Spleen (tissue), 13 donors: ENCODE results near the gene RBMS3. TPM values are rescaled to one million over a fixed set of nuclear protein-coding genes. Genes with fewer than 3 reads are reported as not detected.
A peak's percentile ranks its signal among the peaks of the same experiment; 100 is the strongest.
"Not testable (repeated sequence)": the region's sequence is repeated elsewhere in the genome, so short reads cannot be mapped to it uniquely, and the experiment has no call there.

Experiments used
- DNase-seq: peaks from one replicate; pipeline ENCODE4 v3.0.0-alpha.2; 2020
- H3K27ac ChIP-seq, 8 donors: fragments of 200-600 bp; sonication (generic) in 7 of 8; 1 replicate in 4 of 8; 2 replicates in 4 of 8; pipeline versions ENCODE4 v1.5.0 to v1.8.0; 2016 to 2021; ENCODE audit warnings: inconsistent platforms in 4 of 8, mild to moderate bottlenecking in 4 of 8, moderate library complexity in 1 of 8
- H3K27me3 ChIP-seq, 7 donors: fragments of 200-600 bp; sonication (generic) in 6 of 7; replicated peaks in 1 of 7; 1 replicate in 4 of 7; 2 replicates in 3 of 7; pipeline versions ENCODE4 v1.5.0 to v1.8.0; 2016 to 2021; ENCODE audit warnings: inconsistent platforms in 3 of 7, mild to moderate bottlenecking in 1 of 7
- H3K36me3 ChIP-seq, 6 donors: fragments of 200-600 bp; sonication (generic) in 5 of 6; 1 replicate in 4 of 6; 2 replicates in 2 of 6; pipeline versions ENCODE4 v1.5.0 to v1.8.0; 2016 to 2021; ENCODE audit warnings: inconsistent platforms in 2 of 6
- H3K4me1 ChIP-seq, 6 donors: fragments of 200-600 bp; sonication (generic) in 5 of 6; 1 replicate in 3 of 6; 2 replicates in 3 of 6; pipeline versions ENCODE4 v1.5.0 to v1.8.0; 2016 to 2021; ENCODE audit warnings: inconsistent platforms in 3 of 6
- H3K4me3 ChIP-seq, 8 donors: fragments of 200-600 bp; sonication (generic) in 7 of 8; 1 replicate in 4 of 8; 2 replicates in 4 of 8; pipeline versions ENCODE4 v1.5.0 to v1.8.0; 2016 to 2021; ENCODE audit warnings: inconsistent platforms in 4 of 8, mild to moderate bottlenecking in 4 of 8, moderate library complexity in 2 of 8
- H3K9me3 ChIP-seq, 8 donors: fragments of 200-600 bp; sonication (generic) in 7 of 8; 1 replicate in 4 of 8; 2 replicates in 4 of 8; pipeline versions ENCODE4 v1.5.0 to v1.8.0; 2016 to 2021; ENCODE audit warnings: inconsistent platforms in 4 of 8
- POLR2A ChIP-seq, 3 donors: fragments of 450-650 bp; IDR thresholded peaks; one replicate each; pipeline ENCODE4 v1.5.1; 2017; ENCODE audit warnings: antibody characterized with exemption in 3 of 3, mild to moderate bottlenecking in 1 of 3
- POLR2AphosphoS5 ChIP-seq, 3 donors: sonication (generic); formaldehyde crosslinking; IDR thresholded peaks; one replicate each; pipeline ENCODE4 v1.5.1; 2017; ENCODE audit warnings: antibody characterized with exemption in 3 of 3
- WGBS, 5 donors: extraction: QIAGEN DNeasy Blood & Tissue Kit in 3 of 5; methylation state at CpG; one replicate each; pipeline versions ENCODE4 v1.1.5 to v1.1.7; 2013 to 2018; 5-methylcytosine and 5-hydroxymethylcytosine counted together
- intact Hi-C: fragments of 100-400 bp; cut with DNase I; formaldehyde crosslinking; loops from one replicate; pipeline ENCODE4 v1.15.0; 2023; ENCODE audit warnings: low total_unique reads
- long read RNA-seq, 2 donors: transcript quantifications; one replicate each; lab custom pipeline, GENCODE V29; 2026
- polyA plus RNA-seq, 3 donors: library from polyadenylated mRNA; stranded (reverse); fragments of 200-250 nt; gene quantifications; one replicate each; pipeline ENCODE4 v1.2.1, GENCODE V29; 2013
- total RNA-seq, 7 donors: library from RNA; depleted of rRNA in 3 of 7; stranded (reverse); fragments of >200 nt in 3 of 7; fragmentation: NEBNext Ultra II Directional in 4 of 7; extraction: Animal tissue kit (Norgen Biotek cat#: 25700) in 4 of 7; gene quantifications; one replicate each; pipeline versions ENCODE4 v1.1.0 to v1.2.1, GENCODE V29; 2016 to 2021
- TF ChIP-seq, protein P1 (sequence below), 11 experiments: fragments of 200-600 bp in 7 of 11; fragments of 450-650 bp in 4 of 11; sonication (generic) in 4 of 11; IDR thresholded peaks in 8 of 11; conservative IDR thresholded peaks in 3 of 11; 1 replicate in 7 of 11; 2 replicates in 4 of 11; pipeline versions ENCODE4 v1.4.0 to v1.8.0; 2016 to 2021; ENCODE audit warnings: antibody characterized with exemption in 11 of 11, inconsistent platforms in 4 of 11, mild to moderate bottlenecking in 1 of 11
- donor health status: healthy with polysubstance abuse.
- donor health status: DM: no; HTN: no; CAD: no; lungs with moderate emphysema.
- donor health status: DM: no; HTN: no; CAD: no.
- donor health status: Bipolar disorder and iron deficiency.
- donor health status: healthy.
- donor health status: DM: no; HTN: no; CAD: no.
- donor health status: DM: yes; HTN: yes; CAD: no.

Gene RBMS3
- total RNA-seq: 10 to 100 TPM; 34.7 to 81.9 (median 58.1) TPM
- polyA plus RNA-seq: 1 to 10 TPM; 2.6 to 8.8 (median 5.1) TPM
- long read RNA-seq, donor 1, partial matches to known transcripts: 30 of 34 reads
- long read RNA-seq, donor 1, other reads (novel, unspliced or antisense): 0 of 34 reads
- long read RNA-seq, donor 2, full-length matches to known transcripts: 2 of 10 reads
- long read RNA-seq, donor 2, partial matches to known transcripts: 8 of 10 reads
- long read RNA-seq, donor 2, other reads (novel, unspliced or antisense): 0 of 10 reads

DNA sequence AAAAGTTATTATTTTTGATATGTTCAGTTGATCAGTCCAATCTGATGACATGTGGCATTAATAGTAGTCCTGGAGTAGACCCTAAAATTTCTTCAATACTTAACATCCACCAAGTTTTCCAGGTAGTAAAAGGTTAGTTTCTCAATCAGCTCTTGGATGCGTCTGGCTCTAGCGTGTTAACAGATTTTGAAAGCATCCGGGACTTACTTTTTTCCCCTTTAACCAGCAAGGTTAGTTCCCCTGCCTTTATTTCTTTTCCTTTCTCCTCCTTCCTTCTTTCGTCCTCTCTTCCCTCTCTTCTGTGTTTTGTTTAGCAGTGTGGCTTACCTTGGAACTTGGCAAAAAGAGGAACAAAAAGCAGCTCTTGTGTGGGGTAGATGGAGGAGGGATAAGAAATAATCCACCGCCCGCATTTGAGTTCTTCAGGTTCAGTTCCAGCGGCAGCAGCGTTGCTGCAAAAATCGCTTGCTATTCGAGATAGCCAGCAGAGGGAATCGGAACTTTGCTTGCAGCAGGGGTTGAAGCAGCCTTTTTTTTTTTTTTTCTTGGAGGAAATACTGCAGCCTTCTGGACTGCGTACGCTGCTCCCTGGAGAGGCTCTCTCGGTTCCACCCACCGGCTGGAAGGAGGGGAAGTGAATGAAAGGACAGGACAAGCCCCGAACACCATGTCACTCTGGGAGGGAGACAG lies at the start of gene RBMS3:
Gene RBMS3 (plus strand): TSS at position 668 of the 690 bp plus-strand sequence.
- H3K36me3 ChIP-seq: no peaks in the 10 kb centered on the region
- H3K9me3 ChIP-seq: no peaks in the 10 kb centered on the region
- H3K4me3 ChIP-seq: peak within 1 kb of the TSS; percentile 16 to 74 (median 40)
- TF ChIP-seq, protein P1, sequence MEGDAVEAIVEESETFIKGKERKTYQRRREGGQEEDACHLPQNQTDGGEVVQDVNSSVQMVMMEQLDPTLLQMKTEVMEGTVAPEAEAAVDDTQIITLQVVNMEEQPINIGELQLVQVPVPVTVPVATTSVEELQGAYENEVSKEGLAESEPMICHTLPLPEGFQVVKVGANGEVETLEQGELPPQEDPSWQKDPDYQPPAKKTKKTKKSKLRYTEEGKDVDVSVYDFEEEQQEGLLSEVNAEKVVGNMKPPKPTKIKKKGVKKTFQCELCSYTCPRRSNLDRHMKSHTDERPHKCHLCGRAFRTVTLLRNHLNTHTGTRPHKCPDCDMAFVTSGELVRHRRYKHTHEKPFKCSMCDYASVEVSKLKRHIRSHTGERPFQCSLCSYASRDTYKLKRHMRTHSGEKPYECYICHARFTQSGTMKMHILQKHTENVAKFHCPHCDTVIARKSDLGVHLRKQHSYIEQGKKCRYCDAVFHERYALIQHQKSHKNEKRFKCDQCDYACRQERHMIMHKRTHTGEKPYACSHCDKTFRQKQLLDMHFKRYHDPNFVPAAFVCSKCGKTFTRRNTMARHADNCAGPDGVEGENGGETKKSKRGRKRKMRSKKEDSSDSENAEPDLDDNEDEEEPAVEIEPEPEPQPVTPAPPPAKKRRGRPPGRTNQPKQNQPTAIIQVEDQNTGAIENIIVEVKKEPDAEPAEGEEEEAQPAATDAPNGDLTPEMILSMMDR (IDR thresholded peaks at IDR 0.05 in 8 of 11, conservative IDR thresholded peaks at IDR 0.05 in 3 of 11): peak in 8 of 11 experiments; percentile 15 to 48 (median 35)
- peak in 1 of 3 donors; percentile 12 for TF ChIP-seq POLR2A (IDR thresholded peaks at IDR 0.05)
- TF ChIP-seq POLR2AphosphoS5 (IDR thresholded peaks at IDR 0.05): peak in 2 of 3 donors; percentile 72 to 79
- 1 to 4% (median 4%) methylated on average over 16 of the region's 16 CpGs for WGBS, 5 donors
- peaks cover 0 to 25% (median 9%) of the 10 kb centered on the region in 6 donors for H3K4me1 ChIP-seq
- no peaks in the 10 kb centered on the region for H3K27me3 ChIP-seq
- intact Hi-C loops: no loop called here
- peak; percentile 81 for DNase-seq
- H3K27ac ChIP-seq: peak within 1 kb of the TSS; percentile 58 to 86 (median 78)

DNA sequence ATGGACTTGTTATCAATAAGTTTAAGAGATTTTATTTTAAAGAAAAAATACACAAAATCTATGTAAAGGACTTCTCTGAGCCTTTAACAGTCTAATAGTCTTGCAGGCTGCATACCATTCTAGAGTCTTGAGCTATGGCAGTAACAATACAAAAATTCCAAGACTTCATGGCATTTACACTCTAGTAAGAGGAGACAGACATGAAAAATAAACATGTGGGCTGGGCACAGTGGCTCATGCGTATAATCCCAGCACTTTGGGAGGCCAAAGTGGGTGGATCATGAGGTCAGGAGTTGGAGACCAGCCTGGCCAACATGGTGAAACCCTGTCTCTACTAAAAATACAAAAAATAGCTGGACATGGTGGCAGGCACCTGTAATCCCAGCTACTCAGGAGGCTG lies 47.7 kb upstream of the RBMS3 start:
- DNase-seq, H3K36me3 ChIP-seq, intact Hi-C loops, H3K4me1 ChIP-seq, H3K27ac ChIP-seq, H3K27me3 ChIP-seq, H3K4me3 ChIP-seq, H3K9me3 ChIP-seq: not testable (repeated sequence)
- 0 to 59% (median 0%) methylated on average over 1 of the region's 1 CpG for WGBS, 5 donors

DNA sequence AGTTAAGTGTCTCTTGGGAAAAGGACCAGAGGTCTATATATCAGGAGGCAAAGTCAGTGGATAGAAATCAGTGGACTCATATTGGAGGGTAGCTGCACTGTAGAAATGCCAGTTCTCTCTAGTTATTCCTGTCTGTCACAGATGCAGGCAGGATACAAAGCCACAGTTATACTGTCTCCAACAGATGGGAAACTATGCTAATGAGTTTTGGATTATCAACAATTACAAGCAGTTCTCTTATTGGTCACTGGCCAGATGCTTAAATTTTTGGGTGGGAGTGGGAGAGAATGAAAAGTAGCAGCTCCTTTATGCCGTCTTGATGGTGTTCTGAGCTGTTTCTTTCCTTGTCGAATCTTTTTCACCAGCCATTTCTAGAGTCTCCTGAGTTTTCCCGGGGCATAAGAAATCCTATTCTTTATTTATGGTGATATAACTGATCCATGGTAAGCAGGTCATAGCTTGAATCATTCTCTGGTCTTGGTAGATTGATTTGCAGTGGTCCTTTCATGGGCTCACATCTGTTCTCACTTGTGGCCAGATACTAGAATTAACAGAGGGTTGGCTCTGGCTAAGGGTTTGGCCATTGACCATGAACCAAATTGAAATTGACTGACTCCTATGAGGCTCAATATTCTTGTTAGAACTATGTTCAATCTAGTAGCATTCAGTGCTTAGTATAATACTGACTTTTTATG lies 44.6 kb upstream of the RBMS3 start:
- no peak for TF ChIP-seq POLR2A (IDR thresholded peaks at IDR 0.05)
- no peak for TF ChIP-seq POLR2AphosphoS5 (IDR thresholded peaks at IDR 0.05)
- WGBS, 5 donors: 56 to 92% (median 87%) methylated on average over 3 of the region's 3 CpGs
- H3K9me3 ChIP-seq: peaks cover 0 to 6% (median 2%) of the 10 kb centered on the region in 8 donors
- no peak overlapping the region for H3K4me3 ChIP-seq
- intact Hi-C loops: no loop called here
- H3K27ac ChIP-seq: no peak overlapping the region
- H3K36me3 ChIP-seq: no peaks in the 10 kb centered on the region
- no peak for DNase-seq
- no peaks in the 10 kb centered on the region for H3K27me3 ChIP-seq
- H3K4me1 ChIP-seq: no peaks in the 10 kb centered on the region

DNA sequence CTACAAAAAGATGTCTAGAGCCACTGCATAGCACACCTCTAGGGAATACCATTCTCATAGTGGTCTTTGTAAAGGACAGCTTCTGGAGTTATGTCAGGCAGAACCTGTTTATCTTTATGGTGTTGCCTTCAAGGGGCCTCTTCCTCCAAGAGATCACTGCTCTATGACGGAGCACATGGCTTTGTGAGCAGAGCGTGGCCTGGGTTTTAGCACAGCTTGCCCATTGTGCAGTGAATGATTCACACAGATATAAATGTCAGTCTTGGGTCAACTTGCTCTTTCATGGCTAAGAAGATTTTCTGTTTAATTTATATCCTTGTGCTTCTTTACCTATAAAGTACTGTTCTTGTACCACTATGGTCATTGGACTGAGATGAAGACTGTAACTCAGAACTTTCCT lies 41.5 kb upstream of the RBMS3 start:
- TF ChIP-seq POLR2AphosphoS5 (IDR thresholded peaks at IDR 0.05) (no peak), POLR2A (IDR thresholded peaks at IDR 0.05) (no peak)
- TF ChIP-seq, protein P1 (IDR thresholded peaks at IDR 0.05 in 8 of 11, conservative IDR thresholded peaks at IDR 0.05 in 3 of 11): no peak
- H3K4me1 ChIP-seq: no peaks in the 10 kb centered on the region
- 88 to 98% (median 93%) methylated on average over 2 of the region's 2 CpGs for WGBS, 5 donors
- H3K9me3 ChIP-seq: peaks cover 0 to 8% (median 2%) of the 10 kb centered on the region in 8 donors
- H3K27me3 ChIP-seq: no peaks in the 10 kb centered on the region
- H3K36me3 ChIP-seq: no peaks in the 10 kb centered on the region
- no peak for DNase-seq
- no peak overlapping the region for H3K27ac ChIP-seq
- no peak overlapping the region for H3K4me3 ChIP-seq
- intact Hi-C loops: no loop called here

DNA sequence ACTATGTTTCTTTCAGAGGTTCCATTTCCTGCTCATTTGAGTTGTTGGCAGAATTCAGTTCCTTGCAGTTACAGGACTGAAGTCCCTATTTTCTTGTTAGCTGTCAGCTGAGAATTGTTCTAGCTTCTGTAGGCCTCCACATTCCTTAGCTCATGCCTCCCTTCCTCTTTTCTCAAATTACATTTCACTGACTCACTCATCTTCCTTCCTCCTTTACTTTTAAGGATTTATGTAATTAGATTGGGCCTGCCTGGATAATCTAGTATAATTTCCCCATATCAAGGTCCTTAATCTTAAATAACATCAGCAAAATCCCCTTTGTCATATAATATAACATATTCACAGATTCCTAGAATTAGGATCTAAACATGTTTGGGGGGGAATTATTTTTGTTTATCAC lies 40.6 kb upstream of the RBMS3 start:
- intact Hi-C loops: no loop called here
- peak overlapping the region in 1 of 8 donors; percentile 0 for H3K27ac ChIP-seq
- DNase-seq: no peak
- H3K4me3 ChIP-seq: no peak overlapping the region
- TF ChIP-seq, protein P1 (IDR thresholded peaks at IDR 0.05 in 8 of 11, conservative IDR thresholded peaks at IDR 0.05 in 3 of 11): no peak
- no peak for TF ChIP-seq POLR2AphosphoS5 (IDR thresholded peaks at IDR 0.05)
- TF ChIP-seq POLR2A (IDR thresholded peaks at IDR 0.05): no peak
- H3K9me3 ChIP-seq: peaks cover 0 to 8% (median 2%) of the 10 kb centered on the region in 8 donors
- H3K36me3 ChIP-seq: no peaks in the 10 kb centered on the region
- H3K4me1 ChIP-seq: no peaks in the 10 kb centered on the region
- no peaks in the 10 kb centered on the region for H3K27me3 ChIP-seq
